Neutrophil (primary cell): ENCODE measurements around the gene FBXL17.

ENCODE experiments used
- H3K27ac ChIP-seq: fragments of 200-600 bp; sonication (generic); 2 replicates; pipeline ENCODE4 v1.5.1; 2016; ENCODE audit warnings: mild to moderate bottlenecking, moderate library complexity
- H3K27me3 ChIP-seq: fragments of 200-600 bp; sonication (generic); 2 replicates; pipeline ENCODE4 v1.6.0; 2016; ENCODE audit warnings: mild to moderate bottlenecking
- H3K36me3 ChIP-seq: fragments of 200-600 bp; sonication (generic); 2 replicates; pipeline ENCODE4 v1.5.1; 2017
- H3K4me1 ChIP-seq, 2 experiments: fragments of 200-600 bp in 1 of 2; sonication (generic) in 1 of 2; 1 replicate in 1 of 2; 2 replicates in 1 of 2; pipeline versions ENCODE4 v1.5.1 to v1.6.1; 2013 to 2016; ENCODE audit warnings: low read depth in 1 of 2, low read length in 1 of 2, mild to moderate bottlenecking in 1 of 2, moderate library complexity in 1 of 2; ENCODE audit not compliant: control insufficient read depth in 1 of 2, insufficient read depth in 1 of 2
- H3K4me3 ChIP-seq, 2 experiments: fragments of 200-600 bp in 1 of 2; sonication (generic) in 1 of 2; 1 replicate in 1 of 2; 2 replicates in 1 of 2; pipeline ENCODE4 v1.5.1; 2013 to 2016; ENCODE audit warnings: low read depth in 1 of 2, low read length in 1 of 2, mild to moderate bottlenecking in 1 of 2, moderate library complexity in 1 of 2
- H3K9me3 ChIP-seq: fragments of 200-600 bp; sonication (generic); 2 replicates; pipeline ENCODE4 v1.5.1; 2016
- TF ChIP-seq, protein P1 (sequence below): fragments of 200-600 bp; sonication (generic); IDR thresholded peaks from 2 replicates; pipeline ENCODE4 v1.5.1; 2016; ENCODE audit warnings: antibody characterized with exemption

The FBXL17 gene

DNA sequence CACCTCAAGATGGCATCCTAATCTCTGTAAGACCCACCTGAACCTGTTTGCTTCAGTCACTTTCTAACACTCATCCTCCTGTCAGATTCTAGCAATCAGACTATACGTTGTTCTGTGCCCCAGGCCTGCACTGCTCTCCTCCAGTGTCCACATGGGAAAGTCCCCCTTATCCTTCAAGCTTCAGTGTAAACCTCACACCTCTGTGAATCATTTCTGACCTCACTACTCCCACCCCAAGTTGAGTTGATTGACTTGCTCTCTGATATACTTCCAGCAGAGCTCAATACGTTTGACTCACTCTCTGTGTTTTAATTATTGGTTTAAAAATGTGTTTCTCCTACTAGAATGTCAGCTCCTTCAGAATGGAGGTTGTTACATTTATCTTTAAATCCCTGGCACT is 240.2 kb downstream of the FBXL17 start:
- H3K36me3 ChIP-seq: no peaks in the 10 kb centered on the region
- H3K27ac ChIP-seq: no peak overlapping the region
- TF ChIP-seq, protein P1, sequence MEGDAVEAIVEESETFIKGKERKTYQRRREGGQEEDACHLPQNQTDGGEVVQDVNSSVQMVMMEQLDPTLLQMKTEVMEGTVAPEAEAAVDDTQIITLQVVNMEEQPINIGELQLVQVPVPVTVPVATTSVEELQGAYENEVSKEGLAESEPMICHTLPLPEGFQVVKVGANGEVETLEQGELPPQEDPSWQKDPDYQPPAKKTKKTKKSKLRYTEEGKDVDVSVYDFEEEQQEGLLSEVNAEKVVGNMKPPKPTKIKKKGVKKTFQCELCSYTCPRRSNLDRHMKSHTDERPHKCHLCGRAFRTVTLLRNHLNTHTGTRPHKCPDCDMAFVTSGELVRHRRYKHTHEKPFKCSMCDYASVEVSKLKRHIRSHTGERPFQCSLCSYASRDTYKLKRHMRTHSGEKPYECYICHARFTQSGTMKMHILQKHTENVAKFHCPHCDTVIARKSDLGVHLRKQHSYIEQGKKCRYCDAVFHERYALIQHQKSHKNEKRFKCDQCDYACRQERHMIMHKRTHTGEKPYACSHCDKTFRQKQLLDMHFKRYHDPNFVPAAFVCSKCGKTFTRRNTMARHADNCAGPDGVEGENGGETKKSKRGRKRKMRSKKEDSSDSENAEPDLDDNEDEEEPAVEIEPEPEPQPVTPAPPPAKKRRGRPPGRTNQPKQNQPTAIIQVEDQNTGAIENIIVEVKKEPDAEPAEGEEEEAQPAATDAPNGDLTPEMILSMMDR: no peak
- H3K4me3 ChIP-seq: no peak overlapping the region
- no peaks in the 10 kb centered on the region for H3K27me3 ChIP-seq
- peaks cover 6 to 21% of the 10 kb centered on the region in 2 experiments for H3K4me1 ChIP-seq
- no peaks in the 10 kb centered on the region for H3K9me3 ChIP-seq

DNA sequence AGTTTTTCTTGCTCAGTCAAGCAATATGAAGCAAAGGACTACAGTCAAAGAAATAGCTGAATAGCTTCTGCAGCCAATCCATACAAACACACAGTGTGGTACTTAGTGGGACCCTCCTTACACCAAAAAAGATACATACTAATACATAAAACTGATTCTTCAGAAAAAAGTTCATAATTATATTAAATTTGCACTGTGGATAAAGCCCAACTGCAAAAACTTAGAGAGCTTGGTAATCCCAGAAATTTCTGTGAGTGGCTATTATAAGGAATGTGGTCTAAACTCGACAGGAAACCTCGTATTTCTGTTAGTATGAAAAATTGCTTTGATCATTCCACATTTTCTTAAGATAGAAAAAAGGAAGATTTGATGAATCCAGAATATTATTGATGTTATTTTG is 245.4 kb downstream of the FBXL17 start:
- H3K27ac ChIP-seq: no peak overlapping the region
- H3K27me3 ChIP-seq: no peaks in the 10 kb centered on the region
- H3K4me1 ChIP-seq: no peaks in the 10 kb centered on the region
- TF ChIP-seq, protein P1: no peak
- H3K9me3 ChIP-seq: no peaks in the 10 kb centered on the region
- no peaks in the 10 kb centered on the region for H3K36me3 ChIP-seq
- no peak overlapping the region for H3K4me3 ChIP-seq

GRCh38 chr5:108129129-108129528 is 252.8 kb downstream of the FBXL17 start:
- Histone ChIP-seq H3K4me1 (no peaks in the 10 kb centered on the region), H3K36me3 (no peaks in the 10 kb centered on the region), H3K4me3 (no peak overlapping the region), H3K9me3 (no peaks in the 10 kb centered on the region), H3K27ac (no peak overlapping the region), H3K27me3 (no peaks in the 10 kb centered on the region)
- TF ChIP-seq, protein P1: no peak

DNA sequence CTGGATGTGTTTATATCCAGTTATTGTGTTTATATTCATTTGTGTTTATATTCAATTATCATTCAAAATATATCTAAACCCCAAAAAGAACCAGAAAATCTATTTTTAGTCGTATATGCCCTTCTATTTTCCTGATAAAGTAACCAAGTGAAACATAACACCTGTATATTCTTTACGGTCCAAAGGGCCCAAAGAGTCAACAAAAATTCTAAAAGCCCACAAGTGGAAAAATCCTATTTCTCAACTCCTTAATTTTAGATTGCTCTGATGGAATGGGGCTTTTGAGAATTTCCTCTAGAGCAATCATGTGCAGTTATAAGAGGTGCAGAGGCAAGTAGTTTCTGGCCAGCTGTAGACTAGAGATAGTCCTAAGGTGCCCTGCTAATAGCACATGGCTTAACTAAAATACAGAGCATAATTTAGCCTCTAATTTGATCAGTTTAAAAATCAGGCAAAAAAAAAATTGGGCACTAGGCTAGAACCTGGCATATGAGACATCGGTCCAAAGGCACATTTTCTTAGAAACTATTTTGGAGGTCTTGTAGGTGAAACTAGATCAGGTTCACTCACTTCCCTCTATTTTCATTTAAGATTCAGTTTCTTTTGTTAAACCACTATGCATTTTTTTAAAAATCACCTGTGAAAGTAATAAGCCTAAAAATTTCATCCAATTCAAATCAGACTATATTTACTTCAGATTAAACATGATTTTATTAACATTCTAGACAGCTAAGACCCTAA is 256.0 kb downstream of the FBXL17 start:
- Histone ChIP-seq H3K27me3 (no peaks in the 10 kb centered on the region), H3K4me3 (no peak overlapping the region), H3K4me1 (no peaks in the 10 kb centered on the region), H3K36me3 (no peaks in the 10 kb centered on the region), H3K27ac (no peak overlapping the region), H3K9me3 (no peaks in the 10 kb centered on the region)
- TF ChIP-seq, protein P1: no peak

GRCh38 chr5:108124596-108124995 is 257.3 kb downstream of the FBXL17 start:
- no peaks in the 10 kb centered on the region for H3K36me3 ChIP-seq
- no peaks in the 10 kb centered on the region for H3K27me3 ChIP-seq
- H3K9me3 ChIP-seq: no peaks in the 10 kb centered on the region
- H3K27ac ChIP-seq: no peak overlapping the region
- TF ChIP-seq, protein P1: no peak
- no peak overlapping the region for H3K4me3 ChIP-seq
- H3K4me1 ChIP-seq: no peaks in the 10 kb centered on the region
